NCI-H128 (cell line): Measurements from ENCODE around the gene DNAI2.
A peak's percentile ranks its signal among the peaks of the same experiment; 100 is the strongest.

Experiments
- DNase-seq: peaks from one replicate; lab custom pipeline; 2025; ENCODE audit not compliant: unreplicated experiment; lab: John Stamatoyannopoulos, UW

Gene DNAI2

DNA sequence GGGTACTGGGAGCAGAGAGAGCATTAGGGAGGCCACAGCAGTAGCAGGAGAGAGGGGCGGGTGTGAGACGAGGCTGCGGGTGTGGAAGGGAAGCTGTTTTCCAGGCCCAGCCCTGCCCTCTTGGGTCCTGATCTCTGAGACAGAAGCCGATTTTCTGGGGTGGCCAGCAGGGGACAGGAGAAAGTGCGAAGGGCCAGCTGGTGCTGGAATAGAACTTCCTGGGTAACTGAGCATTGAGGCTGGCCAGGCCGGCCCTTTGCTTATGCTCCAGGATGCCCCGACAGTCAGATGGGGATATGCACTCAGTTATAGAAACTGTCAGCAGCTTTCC is 86.8 kb downstream of the DNAI2 start:
- no peak for DNase-seq

DNA sequence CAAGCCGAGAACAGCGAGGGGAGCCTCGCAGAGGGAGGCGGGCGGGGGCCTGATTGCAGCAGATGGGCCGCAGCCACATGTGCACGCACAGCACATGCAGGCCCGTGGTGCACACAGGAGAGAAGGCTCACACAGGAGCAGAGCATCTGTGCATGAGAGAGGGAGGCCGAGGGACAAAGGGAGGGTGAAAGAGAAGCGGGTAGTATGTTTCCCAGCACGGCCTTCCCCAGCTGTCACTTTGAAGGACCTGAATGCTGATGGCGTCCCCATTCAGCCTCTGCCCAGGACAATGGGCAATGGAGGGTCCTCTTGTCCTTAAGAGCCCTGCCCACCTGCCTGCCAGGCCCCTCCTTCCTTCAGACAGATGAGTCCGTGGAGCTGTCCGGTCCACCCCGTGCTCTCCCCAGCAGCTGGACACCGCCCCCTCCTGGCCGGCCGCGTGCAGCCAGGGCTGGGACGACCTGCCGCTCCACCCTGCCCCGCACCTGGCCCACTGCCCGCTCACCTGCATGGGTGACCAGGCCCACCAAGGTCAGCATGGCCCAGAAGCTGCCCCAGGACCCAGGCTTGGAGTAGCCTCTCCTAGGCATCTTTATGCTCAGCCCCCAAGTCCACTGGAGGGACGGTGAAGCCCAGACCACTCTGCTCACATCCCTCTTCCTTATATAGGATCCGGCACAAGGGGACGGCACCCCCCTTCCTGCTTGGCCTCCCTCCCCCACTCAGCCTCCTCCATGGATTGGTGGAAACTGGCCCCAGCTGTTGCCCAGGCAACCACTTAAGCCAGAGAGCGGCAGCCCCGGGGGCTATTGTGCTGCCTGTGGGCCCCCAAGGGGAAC is 87.4 kb downstream of the DNAI2 start, which contains the start of gene BTBD17:
Gene BTBD17 (minus strand): TSS at position 639 of the 839 bp plus-strand sequence. CDS start 49 bp downstream, at position 590.
- DNase-seq = peak; percentile 79

DNA sequence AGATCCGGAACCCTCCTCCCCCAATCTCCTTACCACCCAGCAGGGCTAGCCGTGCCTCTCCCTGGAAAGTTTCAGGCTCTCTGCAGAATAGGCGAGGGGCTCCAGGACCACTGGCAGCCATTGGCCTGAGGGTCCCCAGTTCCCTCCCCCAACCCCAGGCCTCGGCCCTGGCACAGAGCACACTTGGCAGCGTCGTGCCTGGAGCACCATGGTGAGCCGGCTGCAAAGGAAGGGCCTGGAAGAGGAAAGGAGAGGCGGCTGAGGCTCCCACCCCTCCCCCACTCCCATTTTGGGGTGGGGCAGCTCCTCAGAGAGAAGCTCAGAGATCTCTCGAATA is 88.0 kb downstream of the DNAI2 start:
- DNase-seq = no peak

DNA sequence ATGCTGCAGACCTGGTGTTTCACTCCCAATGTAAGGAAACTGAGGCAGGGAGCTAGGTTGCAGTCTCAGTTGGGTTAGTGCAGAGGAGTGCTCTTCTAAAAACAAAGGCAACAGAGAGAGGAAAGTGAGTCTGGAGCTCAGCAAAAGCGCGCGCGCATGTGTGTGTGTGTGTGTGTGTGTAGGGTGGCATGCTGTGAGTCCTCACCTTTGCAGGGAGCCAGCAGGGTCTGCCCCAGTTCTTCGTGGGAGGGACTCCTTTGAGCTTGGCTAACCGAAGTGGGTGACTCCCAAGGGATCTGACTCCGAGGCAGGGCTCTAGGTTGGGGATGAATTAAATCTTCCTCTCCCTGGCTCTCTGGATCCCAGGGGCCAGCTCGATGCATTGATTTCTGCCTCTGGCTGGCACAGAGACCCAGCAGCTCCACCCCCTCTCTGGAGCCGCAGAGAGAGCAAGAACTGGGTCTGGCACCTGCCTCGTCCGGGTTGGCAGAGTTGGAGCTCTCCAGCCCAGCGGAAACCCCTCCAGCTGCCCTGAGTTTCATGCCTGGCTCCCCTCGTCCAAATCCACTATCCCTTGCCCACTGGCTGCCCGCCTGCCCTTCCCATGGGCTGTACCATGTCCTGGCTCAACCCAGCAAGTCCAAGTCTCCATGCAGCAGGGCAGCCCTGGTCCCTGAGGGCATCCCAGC is 88.9 kb downstream of the DNAI2 start:
- DNase-seq = peak; percentile 44
